HepG2 (cell line): Measurements from ENCODE around the gene CCDC122. TPM values are rescaled to one million over a fixed set of nuclear protein-coding genes. Genes with fewer than 3 reads are reported as not detected.
A peak's percentile ranks its signal among the peaks of the same experiment; 100 is the strongest.

ENCODE experiments used
- AHR ChIP-seq: IDR thresholded peaks from 2 replicates; pipeline ENCODE4 v1.6.1; 2018; ENCODE audit warnings: missing genetic modification reagents, missing compliant biosample characterization
- ATAD3A ChIP-seq: sonication (generic); formaldehyde crosslinking; IDR thresholded peaks from 2 replicates; pipeline ENCODE4 v1.4.0; 2020; ENCODE audit warnings: missing genetic modification reagents
- HIVEP1 ChIP-seq: sonication (generic); formaldehyde crosslinking; IDR thresholded peaks from 2 replicates; pipeline ENCODE4 v1.4.0; 2020; ENCODE audit warnings: mild to moderate bottlenecking, missing genetic modification reagents
- HNRNPL ChIP-seq: fragments of 200-400 bp; formaldehyde crosslinking; IDR thresholded peaks from 2 replicates; pipeline ENCODE4 v1.6.1; 2017; ENCODE audit warnings: mild to moderate bottlenecking, low read depth, low read length
- KDM5B ChIP-seq: sonication (generic); formaldehyde crosslinking; IDR thresholded peaks from 2 replicates; pipeline ENCODE4 v1.4.0; 2020; ENCODE audit warnings: missing genetic modification reagents, mild to moderate bottlenecking, borderline replicate concordance
- MLLT10 ChIP-seq: sonication (generic); formaldehyde crosslinking; IDR thresholded peaks from 2 replicates; pipeline ENCODE4 v1.4.0; 2020; ENCODE audit warnings: missing genetic modification reagents
- NFKBIZ ChIP-seq: IDR thresholded peaks from 2 replicates; pipeline ENCODE4 v1.6.1; 2018; ENCODE audit warnings: missing genetic modification reagents, missing compliant biosample characterization
- NR3C1 ChIP-seq: sonication (generic); formaldehyde crosslinking; IDR thresholded peaks from 2 replicates; pipeline ENCODE4 v1.4.0; 2020; ENCODE audit warnings: missing genetic modification reagents
- PHF8 ChIP-seq: sonication (generic); formaldehyde crosslinking; IDR thresholded peaks from 2 replicates; pipeline ENCODE4 v1.5.0; 2020; ENCODE audit warnings: missing genetic modification reagents
- RXRA ChIP-seq: sonication (generic); formaldehyde crosslinking; IDR thresholded peaks from 2 replicates; pipeline ENCODE4 v1.5.1; 2020; ENCODE audit warnings: missing genetic modification reagents
- SIN3B ChIP-seq: fragments of 150-350 bp; IDR thresholded peaks from 2 replicates; pipeline ENCODE4 v1.6.1; 2014; ENCODE audit warnings: low read length
- SP1 ChIP-seq, 2 experiments: fragments of 450-650 bp in 1 of 2; sonication (generic) in 1 of 2; formaldehyde crosslinking in 1 of 2; IDR thresholded peaks; 2 replicates each; pipeline versions ENCODE4 v1.4.0 to v1.6.1; 2016 to 2020; ENCODE audit warnings: missing genetic modification reagents in 1 of 2
- SYNCRIP ChIP-seq: fragments of 200-400 bp; formaldehyde crosslinking; IDR thresholded peaks from 2 replicates; pipeline ENCODE4 v1.6.1; 2018; ENCODE audit warnings: mild to moderate bottlenecking, low read depth, low read length; ENCODE audit not compliant: insufficient read depth
- TEAD3 ChIP-seq: optimal IDR thresholded peaks from 2 replicates; pipeline ENCODE3; 2016; ENCODE audit warnings: borderline replicate concordance
- ZBTB7A ChIP-seq: sonication (generic); formaldehyde crosslinking; IDR thresholded peaks from 2 replicates; pipeline ENCODE4 v1.8.0; 2022; ENCODE audit warnings: mild to moderate bottlenecking, missing genetic modification reagents
- ZFP36 ChIP-seq: fragments of 150-350 bp; IDR thresholded peaks from 2 replicates; pipeline ENCODE4 v1.6.1; 2018; ENCODE audit warnings: borderline replicate concordance, low read length, low read depth; ENCODE audit not compliant: partially characterized antibody
- ZFP36L1 ChIP-seq: sonication (generic); formaldehyde crosslinking; IDR thresholded peaks from 2 replicates; pipeline ENCODE4 v1.8.0; 2022; ENCODE audit warnings: mild to moderate bottlenecking, missing genetic modification reagents, moderate library complexity
- ZMYM2 ChIP-seq: sonication (generic); formaldehyde crosslinking; IDR thresholded peaks from 2 replicates; pipeline ENCODE4 v1.8.0; 2022; ENCODE audit warnings: mild to moderate bottlenecking, missing genetic modification reagents
- ZNF235 ChIP-seq: sonication (generic); formaldehyde crosslinking; IDR thresholded peaks from 2 replicates; pipeline ENCODE4 v1.8.1; 2023; ENCODE audit warnings: mild to moderate bottlenecking, missing genetic modification reagents, borderline replicate concordance
- ZNF616 ChIP-seq: sonication (generic); formaldehyde crosslinking; IDR thresholded peaks from 2 replicates; pipeline ENCODE4 v1.5.0; 2020; ENCODE audit warnings: low read depth, mild to moderate bottlenecking, missing genetic modification reagents
- ZNF678 ChIP-seq: sonication (generic); formaldehyde crosslinking; IDR thresholded peaks from 2 replicates; pipeline ENCODE4 v1.4.0; 2020; ENCODE audit warnings: mild to moderate bottlenecking, missing genetic modification reagents
- ZSCAN9 ChIP-seq: IDR thresholded peaks from 2 replicates; pipeline ENCODE4 v1.6.1; 2016; ENCODE audit warnings: borderline replicate concordance
- polyA plus RNA-seq, 8 experiments: library from polyadenylated mRNA; depleted of rRNA in 3 of 8; stranded (reverse) in 7 of 8; unstranded in 1 of 8; fragments of >200 nt; fragmentation: Illumina TruSeq in 4 of 8; extraction: Trizol in 4 of 8; gene quantifications; 2 replicates each; pipeline versions ENCODE4 v1.2.1 to v1.2.3, GENCODE V29; 2011 to 2016; ENCODE audit warnings: low read depth in 4 of 8, missing spikeins in 1 of 8, mixed read lengths in 1 of 8; ENCODE audit not compliant: insufficient read depth in 1 of 8
- total RNA-seq, 5 experiments: library from RNA; depleted of rRNA; stranded (reverse); fragments of >200 nt; fragmentation: Illumina TruSeq; extraction: Trizol; gene quantifications; 2 replicates each; pipeline ENCODE4 v1.2.3, GENCODE V29; 2016; ENCODE audit warnings: low read depth in 1 of 5
- TF ChIP-seq, protein P1 (sequence below): sonication (generic); formaldehyde crosslinking; IDR thresholded peaks from 2 replicates; pipeline ENCODE4 v1.5.0; 2020; ENCODE audit warnings: missing genetic modification reagents
- TF ChIP-seq, protein P2 (sequence below): sonication (generic); formaldehyde crosslinking; IDR thresholded peaks from 2 replicates; pipeline ENCODE4 v1.4.0; 2020; ENCODE audit warnings: missing genetic modification reagents, borderline replicate concordance
- TF ChIP-seq, protein P3 (sequence below): sonication (generic); formaldehyde crosslinking; IDR thresholded peaks from 2 replicates; pipeline ENCODE4 v1.5.0; 2020; ENCODE audit warnings: missing genetic modification reagents
- TF ChIP-seq, protein P4 (sequence below): sonication (generic); formaldehyde crosslinking; IDR thresholded peaks from 2 replicates; pipeline ENCODE4 v1.4.0; 2020; ENCODE audit warnings: missing genetic modification reagents

The CCDC122 gene
- total and polyA plus RNA-seq, 2 of the 13 experiments (the other 11 are each of a cell fraction or from before 2014, with no cell fraction given) = 0.32 to 3.5 TPM

DNA sequence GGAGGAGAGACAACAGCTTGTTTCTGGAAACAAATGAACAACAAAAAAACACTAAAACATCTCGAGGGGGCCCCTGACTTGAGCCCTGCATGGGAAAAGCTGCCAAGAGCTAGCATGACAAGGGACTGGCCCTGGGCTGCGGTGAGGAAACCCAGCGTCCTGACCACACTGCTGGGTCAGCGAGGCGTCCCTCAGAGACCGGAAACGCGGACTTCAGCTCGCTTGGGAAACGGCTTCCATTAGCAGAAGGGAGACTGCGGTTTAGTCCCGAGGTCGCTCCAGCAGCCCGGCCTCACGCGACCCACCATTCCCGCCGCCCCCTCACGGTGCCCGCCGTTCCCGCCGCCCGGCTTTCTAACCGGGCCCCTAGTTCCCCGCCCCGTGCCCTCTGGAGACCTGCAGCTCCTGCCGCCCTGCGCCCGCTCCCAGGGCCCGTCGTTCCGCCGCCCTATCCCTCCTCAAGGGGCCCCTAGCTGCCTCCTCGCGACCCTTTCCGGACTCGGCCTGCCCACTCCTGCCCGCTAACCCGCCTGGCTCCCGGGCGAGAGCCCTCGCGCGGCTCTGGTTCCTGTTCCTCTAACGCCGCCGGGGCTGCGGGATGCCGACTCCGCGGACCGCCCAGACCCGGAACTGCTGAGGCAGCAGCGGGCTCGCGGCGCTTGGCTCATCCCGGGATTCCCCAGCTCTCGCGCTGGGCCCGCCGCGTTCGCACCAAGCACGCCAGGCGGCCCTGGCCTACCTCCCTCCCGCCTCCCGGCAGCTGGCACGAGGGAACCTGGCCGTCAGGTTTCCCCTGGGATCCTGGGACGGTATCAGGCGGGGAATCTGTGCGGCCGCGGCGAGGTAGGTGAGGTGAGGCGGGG is at the start of gene CCDC122 (continued):
- TF ChIP-seq KDM5B (CRISPR knock-in tag) (peak; percentile 96; the same call in 1 of the 2 replicates), RXRA (CRISPR knock-in tag) (peak; percentile 47; the same call in 1 of the 2 replicates), ZNF235 (CRISPR knock-in tag) (no peak; the same call in 1 of the 2 replicates), PHF8 (peak; percentile 90), SP1 (IDR thresholded peaks at IDR 0.05) (no peak), SP1 (CRISPR knock-in tag; IDR thresholded peaks at IDR 0.05) (no peak), ATAD3A (no peak), SIN3B (no peak), MLLT10 (no peak), AHR (no peak; the same call in 1 of the 2 replicates), ZFP36 (no peak), ZNF678 (CRISPR knock-in tag) (no peak), HIVEP1 (CRISPR knock-in tag) (peak; percentile 88), ZMYM2 (CRISPR knock-in tag) (peak; percentile 76), ZNF616 (peak; percentile 54; the same call in 1 of the 2 replicates), ZBTB7A (CRISPR knock-in tag) (peak; percentile 85; the same call in 1 of the 2 replicates), ZSCAN9 (CRISPR knock-in tag) (peak; percentile 64; the same call in 1 of the 2 replicates), ZFP36L1 (0 out of 2 replicates have a peak, but pooled peaks have one; percentile 64), NFKBIZ (peak; percentile 55), NR3C1 (0 out of 2 replicates have a peak, but pooled peaks have one; percentile 37), HNRNPL (no peak), SYNCRIP (no peak), TEAD3 (CRISPR knock-in tag) (no peak)
- TF ChIP-seq, protein P1, sequence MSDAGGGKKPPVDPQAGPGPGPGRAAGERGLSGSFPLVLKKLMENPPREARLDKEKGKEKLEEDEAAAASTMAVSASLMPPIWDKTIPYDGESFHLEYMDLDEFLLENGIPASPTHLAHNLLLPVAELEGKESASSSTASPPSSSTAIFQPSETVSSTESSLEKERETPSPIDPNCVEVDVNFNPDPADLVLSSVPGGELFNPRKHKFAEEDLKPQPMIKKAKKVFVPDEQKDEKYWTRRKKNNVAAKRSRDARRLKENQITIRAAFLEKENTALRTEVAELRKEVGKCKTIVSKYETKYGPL = peak; percentile 56; the same call in 1 of the 2 replicates
- TF ChIP-seq, protein P2, sequence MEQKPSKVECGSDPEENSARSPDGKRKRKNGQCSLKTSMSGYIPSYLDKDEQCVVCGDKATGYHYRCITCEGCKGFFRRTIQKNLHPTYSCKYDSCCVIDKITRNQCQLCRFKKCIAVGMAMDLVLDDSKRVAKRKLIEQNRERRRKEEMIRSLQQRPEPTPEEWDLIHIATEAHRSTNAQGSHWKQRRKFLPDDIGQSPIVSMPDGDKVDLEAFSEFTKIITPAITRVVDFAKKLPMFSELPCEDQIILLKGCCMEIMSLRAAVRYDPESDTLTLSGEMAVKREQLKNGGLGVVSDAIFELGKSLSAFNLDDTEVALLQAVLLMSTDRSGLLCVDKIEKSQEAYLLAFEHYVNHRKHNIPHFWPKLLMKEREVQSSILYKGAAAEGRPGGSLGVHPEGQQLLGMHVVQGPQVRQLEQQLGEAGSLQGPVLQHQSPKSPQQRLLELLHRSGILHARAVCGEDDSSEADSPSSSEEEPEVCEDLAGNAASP (CRISPR knock-in tag) = peak; percentile 56; the same call in 1 of the 2 replicates
- TF ChIP-seq, protein P3, sequence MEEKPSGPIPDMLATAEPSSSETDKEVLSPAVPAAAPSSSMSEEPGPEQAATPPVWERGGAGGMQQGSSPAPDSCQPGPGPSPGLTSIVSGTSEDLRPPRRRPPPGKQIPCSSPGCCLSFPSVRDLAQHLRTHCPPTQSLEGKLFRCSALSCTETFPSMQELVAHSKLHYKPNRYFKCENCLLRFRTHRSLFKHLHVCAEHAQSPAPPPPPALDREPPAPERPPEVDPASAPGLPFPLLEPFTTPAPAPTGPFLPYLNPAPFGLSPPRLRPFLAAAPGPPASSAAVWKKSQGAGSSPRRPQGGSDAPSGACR (CRISPR knock-in tag) = no peak
- TF ChIP-seq, protein P4, sequence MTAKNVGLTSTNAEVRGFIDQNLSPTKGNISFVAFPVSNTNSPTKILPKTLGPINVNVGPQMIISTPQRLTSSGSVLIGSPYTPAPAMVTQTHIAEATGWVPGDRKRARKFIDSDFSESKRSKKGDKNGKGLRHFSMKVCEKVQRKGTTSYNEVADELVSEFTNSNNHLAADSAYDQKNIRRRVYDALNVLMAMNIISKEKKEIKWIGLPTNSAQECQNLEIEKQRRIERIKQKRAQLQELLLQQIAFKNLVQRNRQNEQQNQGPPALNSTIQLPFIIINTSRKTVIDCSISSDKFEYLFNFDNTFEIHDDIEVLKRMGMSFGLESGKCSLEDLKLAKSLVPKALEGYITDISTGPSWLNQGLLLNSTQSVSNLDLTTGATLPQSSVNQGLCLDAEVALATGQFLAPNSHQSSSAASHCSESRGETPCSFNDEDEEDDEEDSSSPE (CRISPR knock-in tag) = peak; percentile 83
